Neural progenitor cell (in vitro differentiated cells): ENCODE data around the gene PLEKHA7. TPM values are rescaled to one million over a fixed set of nuclear protein-coding genes. Genes with fewer than 3 reads are reported as not detected.
"Not testable (repeated sequence)": the region's sequence is repeated elsewhere in the genome, so short reads cannot be mapped to it uniquely, and the experiment has no call there.

Source experiments
- DNase-seq: peaks from one replicate; pipeline ENCODE4 v3.0.0-alpha.2; 2016; ENCODE audit warnings: low spot score
- H2AFZ ChIP-seq: fragments of 200-600 bp; sonication (generic); replicated peaks from 2 replicates; pipeline ENCODE4 v1.6.1; 2016; ENCODE audit warnings: antibody characterized with exemption
- H3F3A ChIP-seq: fragments of 200-600 bp; sonication (generic); 2 replicates; pipeline ENCODE4 v1.6.1; 2016; ENCODE audit warnings: antibody characterized with exemption, low read depth
- H3K27ac ChIP-seq: fragments of 200-600 bp; sonication (generic); 2 replicates; pipeline ENCODE4 v1.5.1; 2016; ENCODE audit warnings: mild to moderate bottlenecking
- H3K27me3 ChIP-seq: fragments of 200-600 bp; sonication (generic); 2 replicates; pipeline ENCODE4 v1.6.1; 2016; ENCODE audit warnings: mild to moderate bottlenecking, moderate library complexity
- H3K36me3 ChIP-seq: fragments of 200-600 bp; sonication (generic); 2 replicates; pipeline ENCODE4 v1.5.1; 2016
- H3K4me1 ChIP-seq: fragments of 200-600 bp; sonication (generic); 2 replicates; pipeline ENCODE4 v1.6.1; 2016; ENCODE audit warnings: mixed run types
- H3K4me2 ChIP-seq: fragments of 200-600 bp; sonication (generic); 2 replicates; pipeline ENCODE4 v1.6.1; 2016
- H3K4me3 ChIP-seq: fragments of 200-600 bp; sonication (generic); 2 replicates; pipeline ENCODE4 v1.5.1; 2016
- H3K79me2 ChIP-seq: fragments of 200-600 bp; sonication (generic); 2 replicates; pipeline ENCODE4 v1.6.1; 2016; ENCODE audit warnings: low read depth
- H3K9ac ChIP-seq: fragments of 200-600 bp; sonication (generic); 2 replicates; pipeline ENCODE4 v1.6.1; 2016
- H3K9me3 ChIP-seq: fragments of 200-600 bp; sonication (generic); 2 replicates; pipeline ENCODE4 v1.5.1; 2016; ENCODE audit warnings: low read depth
- H4K20me1 ChIP-seq: fragments of 200-600 bp; sonication (generic); 2 replicates; pipeline ENCODE4 v1.6.1; 2016; ENCODE audit warnings: low read depth
- H3K27ac Mint-ChIP-seq: 3 replicates; pipeline ENCODE4 v1.8.0; 2021; ENCODE audit warnings: mixed read lengths
- H3K27me3 Mint-ChIP-seq: 2 replicates; pipeline ENCODE4 v1.8.0; 2022; ENCODE audit warnings: low read depth, mild to moderate bottlenecking, inconsistent platforms, moderate library complexity, mixed read lengths; ENCODE audit not compliant: insufficient read depth
- H3K36me3 Mint-ChIP-seq: 3 replicates; pipeline ENCODE4 v1.8.0; 2021; ENCODE audit warnings: mixed read lengths
- H3K4me1 Mint-ChIP-seq: 3 replicates; pipeline ENCODE4 v1.8.0; 2021; ENCODE audit warnings: mixed read lengths
- H3K4me3 Mint-ChIP-seq: 3 replicates; pipeline ENCODE4 v1.8.0; 2021; ENCODE audit warnings: mild to moderate bottlenecking, moderate library complexity, mixed read lengths
- H3K9me3 Mint-ChIP-seq: 3 replicates; pipeline ENCODE4 v1.8.0; 2020; ENCODE audit warnings: mixed read lengths
- CTCF ChIP-seq: fragments of 200-600 bp; sonication (generic); IDR thresholded peaks from 2 replicates; pipeline ENCODE4 v1.5.1; 2017; ENCODE audit warnings: antibody characterized with exemption, mild to moderate bottlenecking
- EZH2 ChIP-seq: fragments of 200-600 bp; sonication (generic); IDR thresholded peaks from 2 replicates; pipeline ENCODE4 v1.6.1; 2017; ENCODE audit warnings: antibody characterized with exemption, mild to moderate bottlenecking, moderate library complexity
- EZH2phosphoT487 ChIP-seq: fragments of 200-600 bp; sonication (generic); IDR thresholded peaks from 2 replicates; pipeline ENCODE4 v1.6.1; 2017; ENCODE audit warnings: antibody characterized with exemption
- total RNA-seq: library from RNA; depleted of rRNA; stranded (reverse); fragments of >200 nt; gene quantifications from 2 replicates; pipeline ENCODE4 v1.2.3, GENCODE V29; 2015; ENCODE audit warnings: low replicate concordance

The PLEKHA7 gene
- total RNA-seq, 1 donor from 2014 or later: 20.3 TPM

GRCh38 chr11:17001806-17002205, 12.4 kb downstream of the PLEKHA7 start:
- Histone ChIP-seq H3K79me2 (no peaks in the 10 kb centered on the region), H3K4me1 (no peaks in the 10 kb centered on the region), H3F3A (no peaks in the 10 kb centered on the region), H3K9ac (no peak overlapping the region), H3K9me3 (no peaks in the 10 kb centered on the region), H3K36me3 (no peaks in the 10 kb centered on the region), H3K27ac (no peak overlapping the region), H2AFZ (no peak overlapping the region), H3K4me3 (no peak overlapping the region), H3K4me2 (no peak overlapping the region), H3K27me3 (no peaks in the 10 kb centered on the region), H4K20me1 (peaks cover 34% of the 10 kb centered on the region)
- Mint-ChIP-seq H3K4me3 (no peak overlapping the region), H3K4me1 (no peaks in the 10 kb centered on the region), H3K36me3 (peaks cover 10% of the 10 kb centered on the region), H3K9me3 (no peaks in the 10 kb centered on the region), H3K27me3 (peaks cover 2% of the 10 kb centered on the region), H3K27ac (no peak overlapping the region)
- DNase-seq: no peak
- no peak for TF ChIP-seq EZH2phosphoT487
- no peak for TF ChIP-seq EZH2
- no peak for TF ChIP-seq CTCF

- Histone ChIP-seq H4K20me1 (peaks cover 33% of the 10 kb centered on the region), H3K9ac (no peak overlapping the region), H3K27me3 (no peaks in the 10 kb centered on the region), H3K4me1 (no peaks in the 10 kb centered on the region), H3K4me2 (no peak overlapping the region), H3K4me3 (no peak overlapping the region), H2AFZ (no peak overlapping the region), H3K36me3 (no peaks in the 10 kb centered on the region), H3K9me3 (no peaks in the 10 kb centered on the region), H3F3A (no peaks in the 10 kb centered on the region), H3K27ac (no peak overlapping the region), H3K79me2 (no peaks in the 10 kb centered on the region)
- DNase-seq: no peak
- peaks cover 2% of the 10 kb centered on the region for H3K27me3 Mint-ChIP-seq
- no peaks in the 10 kb centered on the region for H3K4me1 Mint-ChIP-seq
- TF ChIP-seq EZH2phosphoT487 (no peak), EZH2 (no peak), CTCF (no peak)
- H3K27ac Mint-ChIP-seq: no peak overlapping the region
- no peak overlapping the region for H3K4me3 Mint-ChIP-seq
- peaks cover 13% of the 10 kb centered on the region for H3K36me3 Mint-ChIP-seq
- no peaks in the 10 kb centered on the region for H3K9me3 Mint-ChIP-seq
Observed at GRCh38 chr11:17000987-17001386, 13.2 kb downstream of the PLEKHA7 start.

- H3K27ac Mint-ChIP-seq, H3K4me3 ChIP-seq, H3K4me3 Mint-ChIP-seq, H3K36me3 Mint-ChIP-seq, H3K4me1 Mint-ChIP-seq, H3K27me3 Mint-ChIP-seq, H3K4me2 ChIP-seq, H3F3A ChIP-seq, H3K36me3 ChIP-seq, H2AFZ ChIP-seq, H3K9me3 ChIP-seq, H3K27ac ChIP-seq, H3K4me1 ChIP-seq, DNase-seq, H3K9me3 Mint-ChIP-seq, H3K79me2 ChIP-seq, H3K9ac ChIP-seq, H3K27me3 ChIP-seq: not testable (repeated sequence)
- H4K20me1 ChIP-seq: peaks cover 40% of the 10 kb centered on the region
Observed at GRCh38 chr11:17000253-17000652, 14.0 kb downstream of the PLEKHA7 start.

GRCh38 chr11:16999116-16999515, 15.1 kb downstream of the PLEKHA7 start:
- Histone ChIP-seq H3F3A (no peaks in the 10 kb centered on the region), H3K4me3 (no peak overlapping the region), H4K20me1 (peaks cover 49% of the 10 kb centered on the region), H3K4me2 (no peak overlapping the region), H2AFZ (no peak overlapping the region), H3K27me3 (no peaks in the 10 kb centered on the region), H3K9me3 (no peaks in the 10 kb centered on the region), H3K9ac (no peak overlapping the region), H3K4me1 (no peaks in the 10 kb centered on the region), H3K36me3 (no peaks in the 10 kb centered on the region), H3K79me2 (no peaks in the 10 kb centered on the region), H3K27ac (no peak overlapping the region)
- Mint-ChIP-seq H3K27ac (no peak overlapping the region), H3K36me3 (peaks cover 8% of the 10 kb centered on the region), H3K4me3 (no peak overlapping the region), H3K4me1 (no peaks in the 10 kb centered on the region), H3K27me3 (peaks cover 7% of the 10 kb centered on the region), H3K9me3 (no peaks in the 10 kb centered on the region)
- DNase-seq: no peak
- no peak for TF ChIP-seq CTCF
- no peak for TF ChIP-seq EZH2phosphoT487
- TF ChIP-seq EZH2: no peak
